ENCODE data around the gene GPR119. TPM values are rescaled to one million over a fixed set of nuclear protein-coding genes. Genes with fewer than 3 reads are reported as not detected.
"Not testable (repeated sequence)": the region's sequence is repeated elsewhere in the genome, so short reads cannot be mapped to it uniquely, and the experiment has no call there.

Gene GPR119
- not detected for total RNA-seq
- polyA plus RNA-seq, result not detected

DNA sequence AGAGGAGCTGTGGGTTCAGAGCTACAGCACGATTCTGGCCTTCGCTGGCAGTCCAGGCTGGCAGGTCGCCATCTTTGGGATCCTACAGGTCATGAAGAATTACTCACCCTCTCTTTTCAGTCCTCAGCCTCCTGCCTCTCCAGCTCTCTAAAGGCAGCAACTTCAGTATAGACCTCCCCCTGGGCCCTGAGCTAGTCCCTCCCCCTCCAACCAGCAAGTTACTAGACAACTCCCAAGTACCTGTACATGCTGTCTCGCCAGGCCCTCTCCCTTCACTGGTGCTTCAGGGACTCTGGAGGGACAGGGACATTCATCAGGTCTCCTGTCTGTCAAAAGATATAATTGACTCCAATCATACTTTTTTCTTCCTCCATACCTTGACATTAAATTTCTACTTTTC lies at the start of gene GPR119:
Gene GPR119 (minus strand): TSS at position 155 of the 400 bp plus-strand sequence. CDS start 227 bp downstream, outside the sequence.
- Histone ChIP-seq H3K4me3 (ENCODE audit: low read depth, low read length) (no peak within 1 kb of the TSS), H3K27ac (ENCODE audit: low read depth) (no peak within 1 kb of the TSS), H3K4me1 (ENCODE audit: insufficient read depth) (no peaks in the 10 kb centered on the region), H3K36me3 (ENCODE audit: insufficient read depth) (no peaks in the 10 kb centered on the region)
- DNase-seq (ENCODE audit: extremely low spot score), result no peak
- 71% methylated on average over 4 of the region's 4 CpGs for WGBS

DNA sequence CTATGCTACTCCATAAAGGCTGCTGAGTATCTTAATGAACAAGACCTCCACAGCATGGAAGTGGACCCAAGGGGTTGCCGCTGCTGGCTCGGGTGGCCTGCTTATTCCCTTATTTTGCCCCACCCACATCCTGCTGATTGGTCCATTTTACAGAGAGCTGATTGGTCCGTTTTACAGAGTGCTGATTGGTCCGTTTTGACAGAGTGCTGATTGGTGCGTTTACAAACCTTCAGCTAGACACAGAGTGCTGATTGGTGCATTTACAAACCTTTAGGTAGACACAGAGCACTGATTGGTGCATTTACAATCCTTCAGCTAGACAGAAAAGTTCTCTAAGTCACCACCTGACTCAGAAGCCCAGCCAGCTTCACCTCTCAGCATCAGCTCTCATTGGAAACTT lies 43.8 kb upstream of the GPR119 start:
- H3K27ac ChIP-seq (ENCODE audit: low read depth); DNase-seq (ENCODE audit: extremely low spot score); H3K4me3 ChIP-seq (ENCODE audit: low read depth, low read length); H3K36me3 ChIP-seq (ENCODE audit: insufficient read depth); H3K4me1 ChIP-seq (ENCODE audit: insufficient read depth): not testable (repeated sequence)
- 81% methylated on average over 5 of the region's 5 CpGs for WGBS

DNA sequence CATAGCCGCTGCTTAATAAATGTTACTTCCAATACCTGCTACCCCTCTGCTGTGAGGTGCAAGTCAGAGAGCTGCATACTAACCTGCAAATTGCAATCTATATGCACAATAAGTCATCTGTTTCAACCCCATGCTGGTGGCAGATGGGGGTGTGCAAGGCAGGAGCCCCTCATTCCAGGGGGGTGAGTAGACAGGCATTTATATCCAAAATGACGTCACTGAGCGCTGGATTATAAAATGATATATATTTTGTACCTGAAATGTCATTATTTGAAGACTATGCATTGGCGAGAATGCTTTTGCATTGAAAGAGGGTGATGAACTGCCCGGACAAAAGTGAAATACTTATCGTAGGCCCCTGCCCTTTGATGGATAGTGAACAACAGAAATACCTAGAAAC lies 41.1 kb upstream of the GPR119 start:
- no peak for DNase-seq (ENCODE audit: extremely low spot score)
- H3K27ac ChIP-seq (ENCODE audit: low read depth), result no peak overlapping the region
- no peaks in the 10 kb centered on the region for H3K36me3 ChIP-seq (ENCODE audit: insufficient read depth)
- 93% methylated on average over 6 of the region's 6 CpGs for WGBS
- H3K4me3 ChIP-seq (ENCODE audit: low read depth, low read length), result no peak overlapping the region
- no peaks in the 10 kb centered on the region for H3K4me1 ChIP-seq (ENCODE audit: insufficient read depth)

DNA sequence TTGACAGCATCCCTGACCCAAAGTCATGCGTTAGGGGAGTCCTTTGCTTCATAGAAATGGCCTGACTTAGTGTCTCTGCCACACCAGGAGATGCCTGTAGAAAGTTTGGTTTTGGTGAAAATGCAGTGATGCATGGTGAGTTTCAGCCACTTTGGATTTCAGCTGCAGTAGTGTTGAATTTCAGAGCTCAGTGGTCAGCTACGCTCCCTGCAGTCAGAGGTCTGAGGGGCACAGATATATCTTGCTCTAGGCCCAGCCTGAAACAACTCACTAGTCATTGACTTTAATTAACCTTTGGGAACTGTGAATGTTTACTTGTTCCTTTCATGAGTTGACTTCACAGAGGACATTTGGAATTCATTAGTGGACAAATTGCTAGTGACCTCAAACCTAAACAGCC lies 33.8 kb upstream of the GPR119 start:
- Histone ChIP-seq H3K36me3 (ENCODE audit: insufficient read depth) (no peaks in the 10 kb centered on the region), H3K27ac (ENCODE audit: low read depth) (no peak overlapping the region), H3K4me3 (ENCODE audit: low read depth, low read length) (no peak overlapping the region), H3K4me1 (ENCODE audit: insufficient read depth) (no peaks in the 10 kb centered on the region)
- no peak for DNase-seq (ENCODE audit: extremely low spot score)
- WGBS, result 49% methylated on average over 2 of the region's 2 CpGs

DNA sequence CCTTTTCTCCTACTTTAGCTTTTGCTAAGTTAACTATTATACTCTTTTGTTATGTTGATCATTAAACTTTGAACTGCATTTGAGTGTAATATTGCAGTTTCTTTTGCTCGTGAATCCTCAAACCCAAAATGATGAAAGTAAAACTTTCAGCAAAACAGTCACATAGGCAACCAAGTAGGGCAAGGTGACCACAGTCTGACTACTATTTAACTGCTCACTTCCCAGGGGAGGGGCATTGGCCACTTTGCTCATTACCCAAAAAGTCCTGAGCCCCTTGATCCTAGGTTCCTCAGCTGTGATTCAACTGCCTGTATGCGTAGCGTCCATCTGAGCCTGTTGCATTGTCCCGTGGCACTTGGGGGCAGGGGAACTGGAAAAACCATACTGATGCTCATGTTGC lies 33.3 kb upstream of the GPR119 start:
- no peaks in the 10 kb centered on the region for H3K4me1 ChIP-seq (ENCODE audit: insufficient read depth)

DNA sequence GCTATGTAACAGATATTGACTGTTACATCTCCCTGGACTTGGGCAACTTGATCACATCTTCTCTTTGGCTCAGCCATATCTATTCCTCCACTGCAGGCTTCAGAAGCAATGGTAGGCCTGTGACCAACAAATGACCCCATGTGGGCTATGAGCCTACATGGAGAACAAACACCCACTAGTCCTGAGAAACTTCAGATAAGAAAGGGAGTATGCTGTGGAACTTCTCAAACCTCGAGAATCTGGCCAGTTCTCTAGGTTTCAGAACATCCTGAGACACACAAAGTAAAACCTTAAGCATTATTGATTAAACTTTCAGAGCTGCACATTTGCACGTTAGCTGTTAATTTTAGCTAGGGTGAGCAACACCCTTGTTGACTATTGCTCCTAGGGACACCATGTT lies 32.6 kb upstream of the GPR119 start:
- H3K27ac ChIP-seq (ENCODE audit: low read depth), result no peak overlapping the region
- no peak for DNase-seq (ENCODE audit: extremely low spot score)
- H3K36me3 ChIP-seq (ENCODE audit: insufficient read depth), result no peaks in the 10 kb centered on the region
- WGBS, result 77% methylated on average over 2 of the region's 2 CpGs
- no peaks in the 10 kb centered on the region for H3K4me1 ChIP-seq (ENCODE audit: insufficient read depth)
- no peak overlapping the region for H3K4me3 ChIP-seq (ENCODE audit: low read depth, low read length)

More for the DNA sequence above, 33.3 kb upstream of the GPR119 start:
- no peak overlapping the region for H3K27ac ChIP-seq (ENCODE audit: low read depth)
- H3K4me3 ChIP-seq (ENCODE audit: low read depth, low read length), result no peak overlapping the region
- no peak for DNase-seq (ENCODE audit: extremely low spot score)
- H3K36me3 ChIP-seq (ENCODE audit: insufficient read depth), result no peaks in the 10 kb centered on the region
- 88% methylated on average over 4 of the region's 4 CpGs for WGBS

DNA sequence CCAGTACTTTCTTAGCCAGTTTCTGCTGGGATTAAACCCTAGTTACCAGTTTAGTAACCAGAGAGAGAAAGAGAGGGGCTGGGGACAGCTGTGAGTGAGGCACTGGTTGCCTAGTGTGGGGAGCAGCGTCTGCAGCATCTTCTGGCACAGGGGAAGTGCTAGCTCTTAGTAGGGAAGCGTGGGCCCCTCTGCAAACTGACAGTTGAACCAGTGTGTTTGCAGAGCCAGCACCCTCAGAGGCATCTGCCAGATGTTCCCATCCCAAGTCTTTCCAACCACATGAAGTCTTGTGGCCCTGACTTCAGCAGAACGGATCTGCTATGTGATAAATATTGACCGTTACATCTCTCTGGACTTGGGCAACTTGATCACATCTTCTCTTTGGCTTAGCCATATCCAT lies 31.3 kb upstream of the GPR119 start:
- DNase-seq (ENCODE audit: extremely low spot score), result no peak
- Histone ChIP-seq H3K36me3 (ENCODE audit: insufficient read depth) (no peaks in the 10 kb centered on the region), H3K4me1 (ENCODE audit: insufficient read depth) (no peaks in the 10 kb centered on the region)

DNA sequence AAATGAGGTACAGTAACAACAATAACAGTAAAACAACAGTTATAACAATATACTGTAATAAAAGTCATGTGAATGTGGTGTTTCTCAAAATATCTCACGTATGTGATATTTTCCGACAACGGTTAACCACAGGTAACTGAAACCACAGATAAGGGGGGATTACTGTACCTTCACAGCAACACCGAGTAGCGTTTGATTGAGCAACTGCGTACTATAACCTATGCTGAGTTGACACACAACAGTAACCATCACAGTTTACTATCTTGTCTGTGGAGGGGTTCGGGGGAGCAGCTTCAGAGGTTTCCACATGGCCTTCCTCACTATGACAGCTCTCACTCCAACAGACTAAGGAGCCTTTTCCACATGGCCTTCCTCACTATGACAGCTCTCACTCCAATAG lies 29.7 kb upstream of the GPR119 start:
- WGBS, result 91% methylated on average over 7 of the region's 7 CpGs
- H3K4me3 ChIP-seq (ENCODE audit: low read depth, low read length), result no peak overlapping the region
- H3K4me1 ChIP-seq (ENCODE audit: insufficient read depth), result no peaks in the 10 kb centered on the region
- DNase-seq (ENCODE audit: extremely low spot score), result no peak
- no peak overlapping the region for H3K27ac ChIP-seq (ENCODE audit: low read depth)
- no peaks in the 10 kb centered on the region for H3K36me3 ChIP-seq (ENCODE audit: insufficient read depth)

More for the DNA sequence above, 31.3 kb upstream of the GPR119 start:
- no peak overlapping the region for H3K27ac ChIP-seq (ENCODE audit: low read depth)
- H3K4me3 ChIP-seq (ENCODE audit: low read depth, low read length), result no peak overlapping the region
- WGBS, result 83% methylated on average over 4 of the region's 4 CpGs

DNA sequence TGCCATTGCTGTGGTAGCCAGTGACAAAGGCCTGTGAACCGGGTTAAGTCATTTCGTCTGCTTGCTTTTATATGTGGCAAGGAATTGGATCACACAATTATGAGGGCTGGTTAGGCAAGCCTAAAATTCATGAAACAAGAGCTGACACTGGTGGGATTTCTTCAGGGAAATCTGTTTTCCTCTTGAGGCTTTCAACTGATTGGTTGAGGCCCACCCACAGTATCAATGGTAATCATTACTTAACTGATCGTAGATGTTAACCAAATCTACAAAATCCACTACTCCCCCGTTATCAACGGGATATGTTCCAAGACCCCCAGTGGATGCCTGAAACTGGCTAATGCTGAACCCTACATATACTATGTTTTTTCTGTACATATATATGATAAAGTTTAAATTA lies 29.3 kb upstream of the GPR119 start:
- H3K4me3 ChIP-seq (ENCODE audit: low read depth, low read length), result no peak overlapping the region
- H3K27ac ChIP-seq (ENCODE audit: low read depth), result no peak overlapping the region
- no peaks in the 10 kb centered on the region for H3K4me1 ChIP-seq (ENCODE audit: insufficient read depth)
- no peak for DNase-seq (ENCODE audit: extremely low spot score)
- WGBS, result 97% methylated on average over 5 of the region's 5 CpGs
- no peaks in the 10 kb centered on the region for H3K36me3 ChIP-seq (ENCODE audit: insufficient read depth)

DNA sequence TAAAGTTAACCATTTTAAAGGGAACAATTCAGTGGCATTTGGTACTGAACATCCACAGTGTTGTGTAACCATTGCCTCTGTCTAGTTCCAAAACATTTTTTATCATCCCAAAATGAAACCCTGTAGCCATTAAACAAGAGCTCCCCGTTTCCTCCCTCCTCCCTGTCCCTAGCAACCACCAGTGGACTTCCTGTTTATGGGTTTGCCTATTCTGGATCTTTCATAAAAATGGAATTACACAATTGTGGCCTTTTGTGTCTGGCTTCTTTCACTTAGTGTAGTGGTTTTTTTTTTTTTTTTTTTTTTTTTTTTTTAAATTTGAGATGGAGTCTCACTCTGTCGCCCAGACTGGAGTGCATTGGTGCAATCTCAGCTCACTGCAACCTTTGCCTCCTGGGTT lies 27.9 kb upstream of the GPR119 start:
- H3K4me1 ChIP-seq (ENCODE audit: insufficient read depth), result no peaks in the 10 kb centered on the region
- no peaks in the 10 kb centered on the region for H3K36me3 ChIP-seq (ENCODE audit: insufficient read depth)
- no peak overlapping the region for H3K27ac ChIP-seq (ENCODE audit: low read depth)
- 63% methylated on average over 2 of the region's 2 CpGs for WGBS
- no peak overlapping the region for H3K4me3 ChIP-seq (ENCODE audit: low read depth, low read length)
- DNase-seq (ENCODE audit: extremely low spot score), result no peak

DNA sequence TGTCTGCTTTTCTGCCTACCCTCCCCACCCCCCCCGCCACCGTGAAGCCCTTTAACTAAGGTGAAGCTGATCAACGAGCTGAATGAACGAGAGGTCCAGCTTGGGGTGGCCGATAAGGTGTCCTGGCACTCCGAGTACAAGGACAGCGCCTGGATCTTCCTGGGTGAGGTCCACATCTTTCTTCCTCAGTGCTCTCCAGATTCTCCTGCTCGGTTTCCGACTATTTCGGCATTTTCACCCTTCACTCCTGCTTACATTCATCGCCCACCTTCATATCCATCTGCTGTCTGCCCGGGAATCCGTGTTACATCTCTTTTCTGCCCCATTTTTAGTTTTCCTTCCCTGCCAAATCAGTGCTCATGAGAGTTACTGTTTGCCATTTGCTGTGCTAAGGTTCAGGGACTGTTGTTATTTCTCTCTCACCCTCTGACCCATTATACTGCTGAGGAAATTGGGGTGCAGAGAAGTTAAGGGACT lies 16.8 kb upstream of the GPR119 start:
- no peaks in the 10 kb centered on the region for H3K4me1 ChIP-seq (ENCODE audit: insufficient read depth)
- no peak overlapping the region for H3K27ac ChIP-seq (ENCODE audit: low read depth)
- under 1% methylated on average over 13 of the region's 13 CpGs for WGBS
- no peak for DNase-seq (ENCODE audit: extremely low spot score)
- H3K36me3 ChIP-seq (ENCODE audit: insufficient read depth), result no peaks in the 10 kb centered on the region
- peak overlapping the region; percentile 68 for H3K4me3 ChIP-seq (ENCODE audit: low read depth, low read length)

DNA sequence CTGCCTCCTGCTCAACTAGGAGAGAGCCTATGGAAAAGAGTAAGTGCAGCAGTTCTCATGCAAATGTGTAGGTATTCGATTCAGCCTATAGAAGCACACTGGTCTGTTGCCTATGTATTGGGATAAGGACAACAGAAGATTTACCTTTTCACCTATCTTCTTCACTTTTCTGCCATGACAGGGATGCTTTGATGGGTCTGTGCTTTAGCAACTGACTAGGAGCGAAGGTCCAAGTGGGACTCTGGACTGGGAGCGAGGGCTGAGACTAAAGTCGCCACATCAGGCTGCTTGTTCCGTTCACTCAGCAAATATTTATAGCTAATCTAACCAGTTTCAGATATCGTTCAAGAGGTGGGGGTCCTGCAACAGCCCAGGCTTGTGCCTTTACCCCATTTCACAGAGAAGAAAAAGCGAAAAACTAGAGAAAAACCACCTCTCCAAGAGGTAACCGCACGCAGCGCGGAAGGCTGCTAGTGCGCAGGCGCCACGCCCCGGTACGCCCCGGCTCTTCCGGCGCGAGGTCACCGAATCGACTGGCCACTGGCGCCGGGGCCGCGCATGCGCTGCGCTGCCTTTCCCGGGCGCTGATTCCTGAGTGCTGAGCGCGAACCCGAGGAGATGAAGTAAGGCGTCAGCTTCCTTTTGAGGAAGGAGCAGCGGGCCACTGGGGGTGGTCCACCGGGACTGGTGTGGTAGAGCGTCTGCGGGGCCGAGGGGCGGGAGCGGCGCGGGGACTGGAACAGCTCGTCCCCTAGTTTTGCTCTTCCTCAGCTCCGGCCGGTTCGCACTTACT lies 16.1 kb upstream of the GPR119 start, which contains the start of gene RBMX2:
Gene RBMX2 (plus strand): TSS at position 573 of the 793 bp plus-strand sequence. CDS start 46 bp downstream, at position 619.
- Histone ChIP-seq H3K27ac (ENCODE audit: low read depth) (peak within 1 kb of the TSS; percentile 56), H3K4me3 (ENCODE audit: low read depth, low read length) (peak within 1 kb of the TSS; percentile 68), H3K4me1 (ENCODE audit: insufficient read depth) (no peaks in the 10 kb centered on the region), H3K36me3 (ENCODE audit: insufficient read depth) (no peaks in the 10 kb centered on the region)
- WGBS, result under 1% methylated on average over 47 of the region's 47 CpGs
- peak; percentile 14 for DNase-seq (ENCODE audit: extremely low spot score)

DNA sequence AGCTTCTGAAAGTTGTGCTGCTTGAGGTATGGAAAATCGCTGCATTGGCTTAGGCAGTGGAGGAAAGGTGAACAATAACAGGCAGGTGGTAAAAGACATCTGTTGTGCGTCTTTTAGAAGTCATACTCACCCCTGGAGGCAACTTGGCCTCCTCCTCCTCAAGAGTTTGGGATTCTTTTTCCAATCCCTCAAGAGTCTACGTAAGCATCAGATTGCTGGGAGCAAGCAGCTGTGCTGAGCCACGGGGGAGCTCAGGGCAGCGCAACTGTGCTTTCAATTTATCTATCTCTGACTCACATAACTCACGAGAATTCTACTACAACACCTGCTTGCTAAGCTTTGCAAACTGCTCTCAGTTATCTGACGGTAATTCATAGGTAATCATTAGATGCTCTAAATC lies 9.9 kb upstream of the GPR119 start:
- H3K4me3 ChIP-seq (ENCODE audit: low read depth, low read length), result no peak overlapping the region
- H3K27ac ChIP-seq (ENCODE audit: low read depth), result no peak overlapping the region
- H3K36me3 ChIP-seq (ENCODE audit: insufficient read depth), result no peaks in the 10 kb centered on the region
- H3K4me1 ChIP-seq (ENCODE audit: insufficient read depth), result no peaks in the 10 kb centered on the region
- WGBS, result 69% methylated on average over 7 of the region's 7 CpGs
- DNase-seq (ENCODE audit: extremely low spot score), result no peak

DNA sequence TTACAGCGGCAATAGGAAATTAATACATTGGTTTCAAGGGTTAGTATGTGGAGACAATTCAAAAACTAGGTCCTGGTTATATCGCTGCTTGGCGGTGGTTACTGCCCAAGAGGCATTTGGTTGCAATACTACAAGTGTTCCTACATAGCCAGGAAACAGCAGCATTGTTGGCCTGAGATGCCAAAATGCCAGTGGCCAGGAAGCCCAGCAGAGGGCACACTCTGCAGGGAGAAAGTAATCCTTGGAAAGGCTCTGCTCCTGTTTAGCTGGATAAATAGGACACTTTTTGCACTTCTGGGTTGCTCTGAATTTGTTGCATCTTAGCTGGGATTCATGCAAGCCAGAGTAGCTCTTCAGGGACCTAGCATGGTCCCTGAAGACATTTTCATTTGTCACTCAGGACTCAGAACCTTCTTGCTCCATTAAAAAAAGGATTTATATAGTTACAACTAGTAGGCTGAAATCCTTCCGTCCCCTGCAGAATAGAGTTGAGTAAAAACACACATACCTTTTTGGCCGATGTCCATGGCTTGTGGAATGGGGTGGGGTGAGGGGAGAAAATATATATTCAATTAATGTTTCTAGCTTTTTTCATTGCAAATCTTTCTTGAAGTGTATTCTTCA lies 8.1 kb upstream of the GPR119 start:
- H3K27ac ChIP-seq (ENCODE audit: low read depth), result no peak overlapping the region
- no peaks in the 10 kb centered on the region for H3K4me1 ChIP-seq (ENCODE audit: insufficient read depth)
- no peak for DNase-seq (ENCODE audit: extremely low spot score)
- WGBS, result 28% methylated on average over 5 of the region's 5 CpGs
- H3K36me3 ChIP-seq (ENCODE audit: insufficient read depth), result no peaks in the 10 kb centered on the region
- H3K4me3 ChIP-seq (ENCODE audit: low read depth, low read length), result no peak overlapping the region
